Stimulated activated naive CD4-positive, alpha-beta T cell (primary cell): ENCODE results near the gene LRRC3B.
"Not testable (repeated sequence)": the region's sequence is repeated elsewhere in the genome, so short reads cannot be mapped to it uniquely, and the experiment has no call there.

Source experiments
- DNase-seq, 6 experiments: peaks; one replicate each; lab custom pipeline; 2025; lab: John Stamatoyannopoulos, UW

The LRRC3B gene

GRCh38 chr3:26622621-26623418, at the start of gene LRRC3B:
Gene LRRC3B (plus strand): TSS chr3:26622772. CDS start chr3:26709673, 86,901 bp downstream.
- DNase-seq: no peak

GRCh38 chr3:26574766-26575165, 47.8 kb upstream of the LRRC3B start:
- DNase-seq: no peak

DNA sequence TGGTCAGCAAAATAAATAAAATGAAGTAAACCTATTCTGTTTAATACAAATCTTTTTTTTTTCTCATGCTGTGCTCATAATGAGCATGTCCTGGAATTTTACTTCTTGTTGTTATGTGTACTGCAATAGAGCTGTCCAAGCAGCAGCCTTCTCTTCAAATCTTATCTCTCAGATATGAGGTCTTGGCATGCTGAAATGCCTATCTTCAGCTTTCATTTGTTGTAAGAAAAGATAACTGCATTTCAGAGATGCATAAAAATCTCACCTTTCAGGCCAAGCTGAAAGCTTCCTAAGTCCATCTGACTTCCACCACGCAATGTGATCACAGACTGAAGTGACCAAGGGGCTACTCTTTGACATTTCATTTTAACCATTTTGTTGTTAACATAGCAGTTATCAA, 43.5 kb upstream of the LRRC3B start:
- no peak for DNase-seq

GRCh38 chr3:26587571-26587970, 35.0 kb upstream of the LRRC3B start:
- no peak for DNase-seq

DNA sequence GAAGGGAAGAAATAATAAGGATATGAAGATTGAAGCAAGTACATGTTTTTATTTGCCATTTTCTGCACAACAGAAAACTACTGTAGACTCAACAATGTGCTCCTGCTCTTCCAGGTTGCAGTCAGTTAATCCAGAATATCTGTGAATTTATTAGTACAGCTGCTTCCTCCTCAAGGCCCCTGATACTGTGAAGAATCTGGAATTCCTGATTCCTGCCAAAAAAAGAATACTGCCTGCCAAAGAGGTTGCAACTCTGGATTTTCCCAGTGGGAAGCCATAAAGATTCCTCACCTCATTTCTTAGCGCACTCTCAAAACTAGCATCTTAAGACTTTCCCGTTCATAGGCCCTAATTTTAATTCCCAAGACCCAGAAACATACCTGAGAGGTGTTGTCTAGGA, 33.6 kb upstream of the LRRC3B start:
- DNase-seq: no peak

DNA sequence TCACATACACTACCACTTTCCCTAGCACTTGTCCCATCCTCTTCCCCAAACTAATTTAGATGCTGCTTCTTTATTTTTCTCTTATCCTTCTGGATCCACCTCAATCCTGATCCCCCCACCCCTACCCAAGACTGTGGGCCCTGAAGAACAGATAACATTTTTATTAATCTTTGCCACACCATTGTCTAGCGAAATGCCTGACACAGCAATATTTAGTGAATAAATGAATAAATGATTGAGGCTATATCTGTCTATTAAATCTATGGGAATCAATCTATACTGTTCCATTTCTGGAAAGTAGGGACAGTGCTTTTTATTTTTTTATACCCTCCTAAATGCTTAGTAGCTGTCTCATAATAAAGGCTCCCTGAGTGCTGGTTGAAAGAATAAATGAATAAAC, 32.9 kb upstream of the LRRC3B start:
- DNase-seq: no peak

DNA sequence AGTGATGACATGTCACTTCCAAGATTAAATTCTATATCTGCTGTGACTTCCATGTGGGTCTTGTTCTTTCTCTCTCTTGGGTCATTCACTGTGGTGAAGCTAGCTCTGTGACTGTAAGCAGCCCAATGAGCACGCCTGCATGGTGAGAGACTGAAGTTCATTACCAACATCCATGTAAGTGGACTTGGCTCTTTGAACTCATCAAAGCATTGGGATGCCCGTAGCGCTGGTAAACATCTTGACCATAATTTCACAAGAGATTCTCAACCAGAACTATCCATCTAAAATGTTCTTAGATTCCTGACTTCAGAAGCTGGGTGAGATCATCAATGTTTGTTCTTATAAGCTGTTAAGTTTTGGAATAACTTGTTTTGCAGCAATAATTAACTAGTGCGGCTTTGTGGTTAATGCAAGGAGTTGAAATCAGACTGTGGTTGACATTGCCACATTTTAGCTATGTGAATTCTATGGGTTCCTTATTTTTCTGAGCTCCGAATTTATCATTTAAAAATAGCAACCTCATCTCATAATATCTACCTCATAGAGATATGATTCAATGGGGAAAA, 31.6 kb upstream of the LRRC3B start:
- DNase-seq: no peak

DNA sequence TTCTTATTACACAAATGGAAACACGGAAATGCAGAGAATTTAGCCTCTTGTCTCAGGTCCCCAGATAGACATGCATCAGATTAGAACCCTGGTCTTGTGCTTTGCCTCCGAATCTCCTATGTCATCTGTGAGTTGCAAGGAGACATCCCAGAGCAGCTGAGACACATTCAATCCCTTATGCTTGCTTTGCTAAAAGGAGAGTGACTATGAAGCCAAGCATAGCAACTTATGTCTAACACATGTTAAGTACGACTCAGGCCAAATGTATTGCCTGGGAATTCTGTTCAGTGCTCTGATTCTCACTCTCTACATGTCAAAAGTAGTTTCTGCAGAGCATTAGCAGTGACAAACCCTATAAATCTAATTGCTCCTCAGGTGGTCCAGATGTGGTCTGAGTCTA, 30.6 kb upstream of the LRRC3B start:
- DNase-seq: no peak

GRCh38 chr3:26592451-26592850, 30.1 kb upstream of the LRRC3B start:
- no peak for DNase-seq

- no peak for DNase-seq
Observed at GRCh38 chr3:26596335-26596734, 26.2 kb upstream of the LRRC3B start.

DNA sequence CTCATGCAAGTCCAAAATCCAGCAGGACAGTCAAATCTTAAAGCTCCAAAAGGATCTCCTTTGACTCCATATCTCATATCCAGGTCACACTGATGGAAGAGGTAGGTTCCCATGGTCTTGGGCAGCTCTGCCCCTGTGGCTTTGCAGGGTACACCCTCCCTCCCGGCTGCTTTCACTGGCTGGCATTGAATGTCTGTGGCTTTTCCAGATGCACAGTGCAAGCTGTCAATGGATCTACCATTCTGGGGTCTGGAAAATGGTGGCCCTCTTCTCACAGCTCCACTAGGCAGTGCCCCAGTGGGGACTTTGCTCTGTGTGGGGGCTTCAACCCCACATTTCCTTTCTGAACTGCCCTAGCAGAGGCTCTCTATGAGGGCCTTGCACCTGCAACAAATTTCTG, 19.3 kb upstream of the LRRC3B start:
- DNase-seq: not testable (repeated sequence)

- DNase-seq: not testable (repeated sequence)
Observed at GRCh38 chr3:26603771-26604170, 18.8 kb upstream of the LRRC3B start.

- DNase-seq: no peak
Observed at GRCh38 chr3:26614006-26614685, 8.4 kb upstream of the LRRC3B start.

GRCh38 chr3:26621176-26621575, 1.4 kb upstream of the LRRC3B start:
- DNase-seq: no peak

GRCh38 chr3:26621906-26622620, 509 bp upstream of the LRRC3B start:
- DNase-seq: no peak

DNA sequence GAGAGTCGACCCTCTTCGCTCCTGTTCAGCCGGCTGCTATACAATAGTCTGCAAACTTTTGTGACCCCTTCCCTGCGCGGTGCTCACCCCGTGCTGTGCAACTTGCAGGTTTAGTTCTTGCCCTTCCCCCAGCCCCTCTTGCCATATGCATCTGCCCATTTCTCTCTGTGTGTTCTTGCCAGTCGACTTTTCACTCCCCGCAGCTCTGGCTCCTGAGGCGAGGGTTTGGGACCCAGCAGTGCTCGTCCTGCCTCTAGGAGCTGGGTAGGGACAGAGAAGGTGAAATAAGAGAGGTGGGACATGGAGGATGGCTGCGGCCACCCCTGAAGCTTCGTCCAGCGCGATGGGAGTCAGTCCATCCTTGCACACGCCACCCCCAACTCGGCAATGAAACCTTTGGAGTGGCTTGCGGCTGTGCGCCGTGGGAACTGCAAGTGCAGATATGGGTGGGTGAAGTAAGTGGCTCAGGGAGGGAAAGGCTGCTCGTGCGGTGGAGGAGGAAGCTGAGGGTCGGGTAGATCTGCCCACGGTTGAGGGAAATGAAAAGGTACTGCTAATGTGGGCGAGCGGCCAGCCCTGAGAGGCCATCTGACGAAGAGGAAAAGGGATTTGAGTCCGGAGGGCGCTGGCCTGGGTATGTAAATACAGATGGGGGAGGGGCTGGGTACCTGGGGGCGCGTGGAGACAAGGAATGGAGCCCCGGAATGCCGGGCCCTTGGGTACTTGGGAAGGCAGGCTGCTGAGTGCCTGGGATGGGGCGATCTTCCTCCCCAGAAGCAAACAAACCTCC, 1.0 kb downstream of the LRRC3B start:
- DNase-seq: no peak

- no peak for DNase-seq
Observed at GRCh38 chr3:26624209-26624765, 1.7 kb downstream of the LRRC3B start.

- DNase-seq: no peak
Observed at GRCh38 chr3:26625187-26625586, 2.6 kb downstream of the LRRC3B start.

- DNase-seq: no peak
Observed at GRCh38 chr3:26627080-26627479, 4.5 kb downstream of the LRRC3B start.

DNA sequence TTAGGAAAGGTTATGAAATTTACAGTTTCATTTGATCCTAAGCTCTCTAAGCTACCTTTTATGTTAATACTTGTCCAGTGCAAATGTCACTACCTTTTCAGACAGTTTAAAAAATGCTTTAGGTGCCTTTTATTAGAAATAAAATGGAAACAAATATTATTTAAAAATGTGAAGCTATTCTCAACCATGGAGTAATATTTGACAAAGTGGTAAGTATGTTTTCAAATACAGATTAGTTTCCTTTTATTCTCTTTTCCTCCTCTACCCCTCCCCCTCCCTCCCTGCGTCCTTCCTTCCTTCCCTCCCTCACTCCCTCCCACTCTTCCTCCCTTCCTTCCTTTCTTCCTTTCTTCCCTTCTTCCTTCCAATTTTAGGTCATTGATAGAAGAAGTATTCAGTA, 6.3 kb downstream of the LRRC3B start:
- DNase-seq: no peak

DNA sequence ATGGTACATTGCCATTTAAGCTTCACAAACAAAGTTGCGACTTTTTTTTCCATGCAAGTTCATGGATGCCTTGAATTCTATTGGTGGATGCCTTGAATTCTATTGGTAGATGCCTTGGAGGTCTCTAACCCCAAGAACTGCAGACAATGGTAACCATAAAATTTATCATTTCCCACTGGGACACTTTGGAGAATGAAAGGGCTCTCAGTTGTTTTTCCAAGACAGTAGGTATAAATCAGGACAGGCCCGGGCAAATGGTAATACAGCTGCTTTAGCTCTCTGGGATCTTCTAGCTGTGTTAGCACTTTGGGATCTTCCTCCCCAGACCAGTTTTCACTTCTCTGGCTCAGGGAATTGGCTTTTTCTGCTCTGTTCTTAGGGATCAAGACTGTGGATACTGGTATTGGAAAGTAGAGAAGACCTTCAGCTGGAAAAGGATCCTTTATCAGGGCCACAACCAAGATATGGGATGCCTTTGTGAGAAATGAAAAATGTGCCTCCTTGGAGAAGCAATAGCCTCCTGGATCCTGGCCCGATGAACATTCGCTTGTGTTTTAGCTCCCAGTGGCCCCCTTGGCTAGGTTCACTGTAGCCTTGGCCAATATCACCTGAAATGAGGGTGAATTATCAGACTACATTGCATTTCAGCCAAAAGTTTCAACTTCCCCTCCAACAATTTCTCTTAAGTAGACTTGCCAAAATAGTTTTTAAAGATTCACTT, 8.3 kb downstream of the LRRC3B start:
- DNase-seq: no peak
